BLaER1 (cell line): ENCODE measurements around the gene DOK3.
"Not testable (repeated sequence)": the region's sequence is repeated elsewhere in the genome, so short reads cannot be mapped to it uniquely, and the experiment has no call there.

Experiments
- H3K27ac ChIP-seq: shearing (Covaris generic); formaldehyde crosslinking; 2 replicates; pipeline ENCODE4 v1.8.1; 2022
- H3K27me3 ChIP-seq: shearing (Covaris generic); formaldehyde crosslinking; 2 replicates; pipeline ENCODE4 v1.8.1; 2022
- H3K36me3 ChIP-seq: shearing (Covaris generic); formaldehyde crosslinking; 2 replicates; pipeline ENCODE4 v1.8.1; 2022
- H3K4me1 ChIP-seq: shearing (Covaris generic); formaldehyde crosslinking; 2 replicates; pipeline ENCODE4 v1.8.1; 2022
- H3K4me2 ChIP-seq: shearing (Covaris generic); formaldehyde crosslinking; 2 replicates; pipeline ENCODE4 v1.8.1; 2022
- H3K4me3 ChIP-seq: shearing (Covaris generic); formaldehyde crosslinking; 2 replicates; pipeline ENCODE4 v1.8.1; 2022
- H3K9ac ChIP-seq: shearing (Covaris generic); formaldehyde crosslinking; 2 replicates; pipeline ENCODE4 v1.8.1; 2022
- H3K9me3 ChIP-seq: shearing (Covaris generic); formaldehyde crosslinking; 2 replicates; pipeline ENCODE4 v1.8.1; 2022
- H4K20me1 ChIP-seq: shearing (Covaris generic); formaldehyde crosslinking; 2 replicates; pipeline ENCODE4 v1.8.1; 2022
- Cebpa-rat ChIP-seq: shearing (Covaris generic); IDR thresholded peaks from 2 replicates; pipeline ENCODE4 v1.8.1; 2022

Gene DOK3

DNA sequence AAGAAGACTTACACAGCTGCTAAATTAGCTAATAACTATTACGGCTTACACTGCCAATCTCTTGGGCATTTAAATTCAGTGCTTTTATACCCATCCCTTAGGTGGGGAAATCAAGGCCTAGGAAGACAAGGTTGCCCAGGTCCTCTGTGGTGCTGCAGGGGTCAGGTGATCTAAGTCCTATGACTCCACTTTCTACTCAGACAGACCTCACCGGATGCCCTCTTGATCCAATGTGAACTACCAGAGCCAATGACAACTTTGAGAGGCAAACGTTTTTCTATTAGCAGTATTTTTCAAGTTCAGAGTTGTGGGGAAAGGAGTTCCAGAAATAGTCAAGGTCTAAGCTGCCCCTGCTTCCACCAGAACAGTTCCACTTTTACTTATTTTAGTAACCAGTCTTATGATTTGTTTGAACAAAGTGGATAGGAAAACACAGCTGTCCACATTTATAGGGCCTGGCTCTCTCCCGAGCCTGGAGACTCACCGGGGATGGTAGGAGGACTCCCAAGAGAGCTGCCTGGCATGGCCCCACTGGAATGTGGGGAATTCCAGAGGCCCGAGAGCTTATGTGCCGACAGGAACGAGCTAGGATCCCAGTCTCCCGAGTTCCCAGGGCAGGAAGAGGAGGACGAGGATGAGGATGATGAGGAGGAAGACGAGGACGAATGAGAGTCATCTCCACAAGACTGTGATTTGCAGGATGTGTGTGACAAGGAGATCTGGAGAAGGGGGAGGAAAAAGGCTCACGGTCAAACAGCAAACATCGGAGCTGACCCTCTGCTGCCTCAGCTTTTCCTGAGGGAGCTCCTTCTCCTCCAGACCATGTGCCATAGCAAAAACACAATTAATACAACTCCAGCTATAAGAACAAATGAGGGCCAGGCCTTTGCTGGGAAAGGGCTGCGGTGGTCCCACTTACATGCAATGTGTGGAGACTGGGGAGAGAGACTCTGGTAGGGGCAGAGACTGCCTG lies 28.0 kb upstream of the DOK3 start:
- H3K9ac ChIP-seq = no peak overlapping the region
- peaks cover 97% of the 10 kb centered on the region for H3K36me3 ChIP-seq
- no peaks in the 10 kb centered on the region for H3K9me3 ChIP-seq
- no peak for TF ChIP-seq Cebpa-rat
- H3K4me3 ChIP-seq = no peak overlapping the region
- peaks cover 99% of the 10 kb centered on the region for H4K20me1 ChIP-seq
- H3K27me3 ChIP-seq = no peaks in the 10 kb centered on the region
- no peaks in the 10 kb centered on the region for H3K4me1 ChIP-seq
- H3K4me2 ChIP-seq = no peak overlapping the region
- H3K27ac ChIP-seq = no peak overlapping the region

DNA sequence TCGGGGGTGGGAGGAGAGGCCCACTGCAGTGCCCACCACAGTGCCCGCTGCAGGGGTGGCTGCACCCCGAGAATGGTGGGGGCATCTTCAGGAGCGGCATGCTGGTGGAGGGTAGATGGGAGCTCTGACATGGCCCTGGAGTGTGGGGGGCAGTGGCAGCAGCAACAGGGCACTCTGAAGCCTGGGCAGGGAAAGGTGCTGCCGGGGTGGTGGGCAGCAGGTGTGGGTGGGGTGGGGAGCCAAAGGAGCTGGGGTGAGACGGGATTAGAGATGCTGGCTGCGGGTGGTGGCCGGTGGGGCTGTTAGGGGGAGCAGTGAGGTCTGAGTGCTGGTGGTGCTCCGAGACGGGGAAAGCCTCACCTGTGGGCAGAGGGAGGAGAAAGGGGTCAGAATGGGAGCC lies 26.8 kb upstream of the DOK3 start:
- no peak for TF ChIP-seq Cebpa-rat
- no peak overlapping the region for H3K4me2 ChIP-seq
- no peaks in the 10 kb centered on the region for H3K4me1 ChIP-seq
- H3K9me3 ChIP-seq = no peaks in the 10 kb centered on the region
- no peak overlapping the region for H3K27ac ChIP-seq
- H3K27me3 ChIP-seq = no peaks in the 10 kb centered on the region
- H4K20me1 ChIP-seq = peaks cover 99% of the 10 kb centered on the region
- no peak overlapping the region for H3K9ac ChIP-seq
- H3K4me3 ChIP-seq = no peak overlapping the region
- H3K36me3 ChIP-seq = peaks cover 98% of the 10 kb centered on the region

DNA sequence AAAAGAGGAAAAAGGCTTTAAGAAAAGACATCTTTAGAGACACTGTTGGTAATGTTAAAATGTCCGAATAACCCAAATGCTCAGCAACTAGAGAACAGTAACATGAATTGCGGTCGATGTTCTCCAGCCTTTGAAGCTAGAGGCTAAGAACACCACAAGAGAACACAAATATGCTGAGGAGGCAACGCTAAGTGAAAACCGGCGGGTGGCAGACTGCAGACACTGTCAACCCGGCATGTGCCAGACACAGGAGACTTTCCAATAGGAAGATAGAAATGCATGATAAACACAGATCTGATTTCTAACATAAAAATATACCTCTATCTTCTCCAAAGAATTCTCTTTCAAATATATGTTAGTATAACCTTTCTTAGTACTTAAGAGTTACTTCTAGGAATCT lies 25.5 kb upstream of the DOK3 start:
- H3K4me1 ChIP-seq = no peaks in the 10 kb centered on the region
- no peak overlapping the region for H3K27ac ChIP-seq
- no peaks in the 10 kb centered on the region for H3K27me3 ChIP-seq
- no peak overlapping the region for H3K9ac ChIP-seq
- H4K20me1 ChIP-seq = peaks cover 96% of the 10 kb centered on the region
- no peak for TF ChIP-seq Cebpa-rat
- H3K4me3 ChIP-seq = no peak overlapping the region
- no peaks in the 10 kb centered on the region for H3K9me3 ChIP-seq
- peaks cover 98% of the 10 kb centered on the region for H3K36me3 ChIP-seq
- no peak overlapping the region for H3K4me2 ChIP-seq

DNA sequence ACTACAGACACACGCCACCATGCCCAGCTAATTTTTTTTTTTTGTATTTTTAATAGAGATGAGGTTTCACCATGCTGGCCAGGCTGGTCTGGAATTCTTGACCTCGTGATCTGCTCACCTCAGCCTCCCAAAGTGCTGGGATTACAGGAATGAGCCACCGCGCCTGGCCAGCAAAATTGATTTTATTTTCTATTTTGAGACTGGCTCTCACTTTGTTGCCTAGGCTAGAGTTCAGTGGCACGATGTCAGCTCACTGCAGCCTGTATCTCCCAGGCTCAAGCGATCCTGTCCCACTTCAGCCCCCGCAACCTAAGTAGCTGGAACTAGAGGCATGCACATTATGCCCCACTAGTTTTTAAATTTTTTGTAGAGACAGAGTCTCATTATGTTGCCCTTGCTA lies 24.8 kb upstream of the DOK3 start:
- H3K27ac ChIP-seq, H3K27me3 ChIP-seq, H3K4me1 ChIP-seq, H3K9ac ChIP-seq, H3K9me3 ChIP-seq, H3K4me3 ChIP-seq, H3K4me2 ChIP-seq: not testable (repeated sequence)
- H4K20me1 ChIP-seq = peaks cover 96% of the 10 kb centered on the region
- peaks cover 98% of the 10 kb centered on the region for H3K36me3 ChIP-seq

DNA sequence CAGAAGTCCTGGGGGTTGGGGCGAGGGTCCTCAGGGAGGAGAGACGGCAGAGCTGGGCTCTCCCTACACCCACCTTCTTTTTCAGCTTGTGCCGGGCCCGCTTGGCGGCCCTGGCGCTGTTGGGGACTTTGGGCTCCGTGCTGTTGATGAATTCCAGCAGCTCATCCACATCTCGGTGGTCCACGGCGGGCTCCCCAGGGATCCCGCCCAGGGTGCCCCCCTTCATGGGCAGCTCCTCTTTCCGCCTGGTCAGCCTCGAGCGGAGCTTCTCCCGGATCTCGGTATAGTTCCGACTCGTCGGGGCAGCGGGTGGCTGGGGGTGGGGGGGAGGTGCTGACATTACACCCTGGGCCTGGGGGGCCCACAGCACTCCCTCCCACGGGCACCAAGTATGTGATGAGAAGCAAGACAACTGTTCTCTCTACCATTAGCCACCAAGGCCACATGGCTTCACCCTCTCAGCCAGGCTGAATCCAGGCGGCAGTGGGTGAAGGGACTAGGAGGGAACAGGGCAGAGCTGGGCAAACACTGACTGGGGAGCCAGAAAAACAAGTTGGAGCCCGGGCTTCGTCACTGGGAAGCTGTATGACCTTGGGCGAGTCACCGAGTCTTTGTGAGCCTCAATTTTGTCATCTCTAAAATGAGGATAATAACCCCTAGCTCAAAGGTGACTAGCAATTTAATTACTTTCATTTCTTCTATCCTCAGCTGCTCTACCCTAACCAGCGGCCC lies 21.7 kb upstream of the DOK3 start:
- Histone ChIP-seq H3K4me2 (no peak overlapping the region), H3K4me3 (no peak overlapping the region), H3K36me3 (peaks cover 98% of the 10 kb centered on the region), H3K4me1 (no peaks in the 10 kb centered on the region), H3K27ac (no peak overlapping the region), H4K20me1 (peaks cover 94% of the 10 kb centered on the region), H3K9ac (no peak overlapping the region), H3K9me3 (no peaks in the 10 kb centered on the region), H3K27me3 (no peaks in the 10 kb centered on the region)
- TF ChIP-seq Cebpa-rat = no peak

DNA sequence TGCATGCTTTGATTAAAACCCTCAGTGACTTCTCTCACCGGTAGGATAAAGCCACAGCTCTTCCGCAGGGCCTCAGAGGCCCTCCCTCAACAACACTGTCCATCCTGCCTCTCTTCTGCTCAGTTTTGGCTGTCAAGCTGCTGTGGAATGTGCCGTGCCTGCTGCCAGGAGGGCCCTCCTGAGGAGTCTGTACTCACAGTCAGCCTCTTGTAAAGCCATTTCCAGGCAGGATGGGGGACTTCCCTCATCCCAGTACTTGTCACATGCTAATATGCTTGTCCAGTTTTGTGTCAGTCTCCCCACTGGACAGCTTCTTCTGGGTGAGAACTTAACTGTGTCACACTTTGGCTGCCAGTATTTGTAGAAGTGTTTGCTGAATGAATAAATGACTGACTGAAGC lies 21.0 kb upstream of the DOK3 start:
- Histone ChIP-seq H3K4me3 (no peak overlapping the region), H3K27me3 (no peaks in the 10 kb centered on the region), H3K36me3 (peaks cover 98% of the 10 kb centered on the region), H3K4me2 (no peak overlapping the region), H3K4me1 (no peaks in the 10 kb centered on the region), H3K27ac (no peak overlapping the region), H4K20me1 (peaks cover 94% of the 10 kb centered on the region), H3K9ac (no peak overlapping the region), H3K9me3 (no peaks in the 10 kb centered on the region)
- no peak for TF ChIP-seq Cebpa-rat

DNA sequence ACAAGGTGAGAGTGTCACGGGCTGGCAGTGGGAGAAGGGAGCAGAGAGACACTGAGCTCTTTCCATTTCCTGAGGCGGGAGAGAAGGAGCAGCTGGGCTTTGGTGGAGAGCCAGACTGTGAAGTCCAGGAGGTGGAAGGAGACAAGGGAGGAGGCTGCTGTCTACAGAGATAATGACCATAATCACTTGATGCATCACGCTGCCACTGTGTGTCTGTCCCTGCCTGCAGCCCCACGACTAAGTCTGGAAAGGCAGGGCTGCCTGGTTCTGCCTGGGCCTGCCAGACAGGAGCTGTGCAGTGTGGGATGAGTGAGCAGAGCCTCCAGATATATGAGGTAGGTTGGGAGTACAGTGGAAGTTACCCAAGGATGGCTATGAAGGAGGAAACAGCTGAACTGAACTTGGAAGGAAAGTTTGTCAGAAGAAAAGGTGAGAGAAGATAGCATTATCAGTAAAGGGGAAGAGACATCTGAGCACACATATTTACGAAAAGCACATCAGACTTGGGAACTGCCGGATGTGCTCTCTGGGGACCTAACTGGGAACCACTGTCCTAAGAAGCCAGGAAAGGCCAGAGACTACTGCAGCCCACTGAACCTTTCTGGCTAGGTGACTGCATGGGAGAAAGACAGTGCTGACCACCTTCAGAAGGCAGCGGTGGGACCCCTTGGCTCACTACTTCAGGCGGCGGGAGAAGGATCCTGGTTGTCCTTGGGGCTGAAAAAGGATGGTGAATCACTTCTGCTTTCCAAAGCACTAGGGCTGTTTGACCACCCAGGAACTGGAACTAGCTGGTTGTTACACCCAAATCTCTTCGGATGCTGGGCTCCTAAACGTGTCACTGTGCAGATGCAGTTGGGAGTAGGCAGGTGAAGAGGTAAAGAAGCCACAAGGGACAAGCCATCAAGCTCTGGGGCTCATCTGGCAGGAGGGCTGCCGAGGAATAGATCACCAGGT lies 19.9 kb upstream of the DOK3 start:
- Histone ChIP-seq H4K20me1 (peaks cover 94% of the 10 kb centered on the region), H3K4me3 (no peak overlapping the region), H3K27ac (no peak overlapping the region), H3K36me3 (peaks cover 100% of the 10 kb centered on the region), H3K4me1 (no peaks in the 10 kb centered on the region), H3K4me2 (no peak overlapping the region), H3K9ac (no peak overlapping the region), H3K27me3 (no peaks in the 10 kb centered on the region), H3K9me3 (no peaks in the 10 kb centered on the region)
- TF ChIP-seq Cebpa-rat = no peak

DNA sequence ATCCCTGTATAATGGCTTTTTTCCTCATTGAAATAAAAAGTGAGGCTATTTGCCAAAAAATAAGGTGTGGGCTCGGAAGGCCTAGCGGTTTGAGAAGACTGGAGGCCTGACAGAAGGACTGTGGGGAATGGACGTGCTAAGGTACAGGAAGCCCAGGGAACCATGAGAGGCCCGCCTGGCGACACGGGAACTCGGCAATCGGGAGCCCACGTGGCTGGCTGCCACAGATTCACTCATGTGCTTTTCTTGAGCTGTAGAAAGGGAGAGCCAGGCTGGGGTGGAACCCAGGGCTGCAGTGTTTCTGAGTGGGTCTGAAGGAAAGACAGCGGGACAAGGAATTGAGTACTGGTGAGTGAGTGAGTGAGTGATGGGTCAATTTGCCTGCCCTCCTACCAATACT lies 19.0 kb upstream of the DOK3 start:
- TF ChIP-seq Cebpa-rat = no peak
- Histone ChIP-seq H3K27me3 (no peaks in the 10 kb centered on the region), H3K36me3 (peaks cover 100% of the 10 kb centered on the region), H3K4me3 (no peak overlapping the region), H3K27ac (no peak overlapping the region), H3K9me3 (no peaks in the 10 kb centered on the region), H3K9ac (no peak overlapping the region), H3K4me2 (no peak overlapping the region), H4K20me1 (peaks cover 94% of the 10 kb centered on the region), H3K4me1 (no peaks in the 10 kb centered on the region)

DNA sequence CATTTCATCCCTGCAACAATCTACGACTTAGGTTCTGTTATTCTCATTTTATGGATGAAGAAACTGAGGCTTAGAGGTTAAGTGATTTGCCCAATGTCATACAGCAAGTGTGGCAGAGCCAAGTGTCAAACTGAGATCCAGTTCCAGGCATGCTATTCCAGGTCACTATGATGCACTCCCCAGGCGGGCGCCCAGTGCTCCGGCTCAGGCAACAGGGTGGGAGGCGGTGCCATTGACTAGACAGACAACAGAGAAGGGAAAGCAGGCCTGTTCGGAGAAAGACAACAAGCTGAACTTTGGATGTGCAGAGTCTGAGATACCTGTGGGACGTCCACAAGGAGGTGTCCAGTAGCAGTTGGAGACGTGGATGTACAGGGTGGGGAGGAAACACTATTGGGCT lies 18.0 kb upstream of the DOK3 start:
- Histone ChIP-seq H4K20me1 (peaks cover 87% of the 10 kb centered on the region), H3K27ac (no peak overlapping the region), H3K9ac (no peak overlapping the region), H3K27me3 (no peaks in the 10 kb centered on the region), H3K4me3 (no peak overlapping the region), H3K4me1 (no peaks in the 10 kb centered on the region), H3K9me3 (no peaks in the 10 kb centered on the region), H3K36me3 (peaks cover 100% of the 10 kb centered on the region), H3K4me2 (no peak overlapping the region)
- no peak for TF ChIP-seq Cebpa-rat
